Measurements from ENCODE around the gene DLGAP4. TPM values are rescaled to one million over a fixed set of nuclear protein-coding genes. Genes with fewer than 3 reads are reported as not detected.

Gene DLGAP4
- total RNA-seq, 1 donor: 18.1 TPM

DNA sequence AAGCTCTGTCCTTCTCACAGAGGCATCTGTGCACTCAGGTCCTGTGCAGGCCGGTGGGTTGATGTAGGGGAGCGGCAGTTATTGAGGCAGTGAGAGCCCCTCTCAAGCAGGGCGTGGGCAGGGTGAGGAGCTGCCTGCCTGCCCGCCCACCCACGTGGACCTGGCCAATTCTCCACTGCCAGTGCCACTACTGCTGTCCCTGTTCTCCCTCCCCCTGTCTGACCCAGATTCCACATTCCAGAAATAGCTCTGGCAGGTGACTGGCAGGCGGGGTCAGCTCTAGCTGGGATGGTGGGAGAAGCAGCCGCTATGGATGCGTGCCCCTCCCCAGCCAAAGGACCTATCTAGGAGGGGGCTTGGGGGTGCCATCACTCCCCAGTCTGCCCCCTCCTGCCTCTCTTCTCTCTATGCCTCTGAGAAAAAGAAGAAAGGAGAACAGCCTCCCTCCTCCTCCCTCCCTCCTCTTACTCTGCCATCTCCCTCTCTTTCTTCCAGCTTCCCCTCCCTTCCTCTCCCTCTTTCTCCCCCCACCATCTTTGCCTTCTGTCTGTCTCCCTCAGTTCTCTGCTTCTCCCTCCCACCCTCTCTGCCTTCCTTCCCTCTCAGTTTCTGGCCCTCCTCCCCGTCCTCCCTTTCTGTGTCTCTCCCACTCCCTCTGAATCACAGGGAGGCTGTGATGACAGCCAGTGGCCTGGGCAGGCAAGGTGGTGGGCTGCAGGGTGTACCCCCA is 148.7 kb downstream of the DLGAP4 start:
- TF ChIP-seq, protein P1, sequence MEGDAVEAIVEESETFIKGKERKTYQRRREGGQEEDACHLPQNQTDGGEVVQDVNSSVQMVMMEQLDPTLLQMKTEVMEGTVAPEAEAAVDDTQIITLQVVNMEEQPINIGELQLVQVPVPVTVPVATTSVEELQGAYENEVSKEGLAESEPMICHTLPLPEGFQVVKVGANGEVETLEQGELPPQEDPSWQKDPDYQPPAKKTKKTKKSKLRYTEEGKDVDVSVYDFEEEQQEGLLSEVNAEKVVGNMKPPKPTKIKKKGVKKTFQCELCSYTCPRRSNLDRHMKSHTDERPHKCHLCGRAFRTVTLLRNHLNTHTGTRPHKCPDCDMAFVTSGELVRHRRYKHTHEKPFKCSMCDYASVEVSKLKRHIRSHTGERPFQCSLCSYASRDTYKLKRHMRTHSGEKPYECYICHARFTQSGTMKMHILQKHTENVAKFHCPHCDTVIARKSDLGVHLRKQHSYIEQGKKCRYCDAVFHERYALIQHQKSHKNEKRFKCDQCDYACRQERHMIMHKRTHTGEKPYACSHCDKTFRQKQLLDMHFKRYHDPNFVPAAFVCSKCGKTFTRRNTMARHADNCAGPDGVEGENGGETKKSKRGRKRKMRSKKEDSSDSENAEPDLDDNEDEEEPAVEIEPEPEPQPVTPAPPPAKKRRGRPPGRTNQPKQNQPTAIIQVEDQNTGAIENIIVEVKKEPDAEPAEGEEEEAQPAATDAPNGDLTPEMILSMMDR (IDR thresholded peaks at IDR 0.05; ENCODE audit: extremely low read depth, low read depth, low read length): no peak
- Histone ChIP-seq H3K4me3 (ENCODE audit: insufficient read depth, low read length) (no peak overlapping the region), H3K79me2 (ENCODE audit: insufficient read depth, low read length) (no peaks in the 10 kb centered on the region), H3K4me2 (ENCODE audit: insufficient read depth, low read length) (no peak overlapping the region), H3K4me1 (ENCODE audit: insufficient read depth, low read length) (peaks cover 6% of the 10 kb centered on the region), H2AFZ (ENCODE audit: low read length) (peak overlapping the region; percentile 41), H3K27me3 (ENCODE audit: insufficient read depth, low read length) (no peaks in the 10 kb centered on the region), H4K20me1 (ENCODE audit: insufficient read depth, low read length) (peaks cover 3% of the 10 kb centered on the region), H3K27ac (ENCODE audit: low read depth, low read length) (no peak overlapping the region), H3K9me3 (ENCODE audit: low read depth, low read length) (no peaks in the 10 kb centered on the region), H3K36me3 (ENCODE audit: insufficient read depth, low read length) (no peaks in the 10 kb centered on the region)
- DNase-seq (ENCODE audit: insufficient read length, low spot score, missing footprints): no peak

DNA sequence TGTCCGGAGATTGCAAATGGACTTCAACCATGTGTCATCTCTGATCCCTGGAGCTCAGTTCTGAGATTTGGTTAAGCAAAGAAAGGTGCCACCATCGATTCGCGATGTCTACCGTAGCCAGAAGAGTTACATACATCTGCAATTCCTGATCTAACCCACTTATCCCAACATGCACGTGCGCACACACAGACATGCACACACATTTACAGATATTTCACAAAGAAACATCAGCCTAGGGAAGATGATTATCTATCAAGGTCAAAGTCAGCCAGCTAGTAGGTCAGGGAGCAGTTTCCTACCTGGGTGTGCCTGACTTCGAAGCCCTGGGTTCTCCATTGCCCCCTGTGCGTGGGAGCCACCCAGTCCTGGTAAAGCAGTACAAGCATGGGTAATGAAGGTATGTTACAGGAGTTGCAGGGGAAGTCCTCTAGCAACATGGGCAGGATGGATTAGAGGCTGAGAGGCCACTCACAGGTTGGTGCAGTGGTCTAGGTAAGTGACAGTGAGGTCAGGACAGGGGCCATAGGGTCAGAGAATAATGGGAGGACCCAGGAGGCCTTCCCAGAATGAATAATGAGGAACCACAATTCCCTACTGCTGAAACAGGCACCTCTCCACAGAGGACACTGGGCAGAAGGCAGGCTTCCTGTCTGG is 150.0 kb downstream of the DLGAP4 start:
- TF ChIP-seq, protein P1 (IDR thresholded peaks at IDR 0.05; ENCODE audit: extremely low read depth, low read depth, low read length): no peak
- H3K4me1 ChIP-seq (ENCODE audit: insufficient read depth, low read length): peaks cover 11% of the 10 kb centered on the region
- no peak overlapping the region for H2AFZ ChIP-seq (ENCODE audit: low read length)
- no peak overlapping the region for H3K27ac ChIP-seq (ENCODE audit: low read depth, low read length)
- no peaks in the 10 kb centered on the region for H3K9me3 ChIP-seq (ENCODE audit: low read depth, low read length)
- H3K79me2 ChIP-seq (ENCODE audit: insufficient read depth, low read length): no peaks in the 10 kb centered on the region
- no peaks in the 10 kb centered on the region for H3K36me3 ChIP-seq (ENCODE audit: insufficient read depth, low read length)
- H3K4me3 ChIP-seq (ENCODE audit: insufficient read depth, low read length): no peak overlapping the region
- peaks cover 3% of the 10 kb centered on the region for H4K20me1 ChIP-seq (ENCODE audit: insufficient read depth, low read length)
- H3K4me2 ChIP-seq (ENCODE audit: insufficient read depth, low read length): no peak overlapping the region
- DNase-seq (ENCODE audit: insufficient read length, low spot score, missing footprints): no peak
- no peaks in the 10 kb centered on the region for H3K27me3 ChIP-seq (ENCODE audit: insufficient read depth, low read length)

DNA sequence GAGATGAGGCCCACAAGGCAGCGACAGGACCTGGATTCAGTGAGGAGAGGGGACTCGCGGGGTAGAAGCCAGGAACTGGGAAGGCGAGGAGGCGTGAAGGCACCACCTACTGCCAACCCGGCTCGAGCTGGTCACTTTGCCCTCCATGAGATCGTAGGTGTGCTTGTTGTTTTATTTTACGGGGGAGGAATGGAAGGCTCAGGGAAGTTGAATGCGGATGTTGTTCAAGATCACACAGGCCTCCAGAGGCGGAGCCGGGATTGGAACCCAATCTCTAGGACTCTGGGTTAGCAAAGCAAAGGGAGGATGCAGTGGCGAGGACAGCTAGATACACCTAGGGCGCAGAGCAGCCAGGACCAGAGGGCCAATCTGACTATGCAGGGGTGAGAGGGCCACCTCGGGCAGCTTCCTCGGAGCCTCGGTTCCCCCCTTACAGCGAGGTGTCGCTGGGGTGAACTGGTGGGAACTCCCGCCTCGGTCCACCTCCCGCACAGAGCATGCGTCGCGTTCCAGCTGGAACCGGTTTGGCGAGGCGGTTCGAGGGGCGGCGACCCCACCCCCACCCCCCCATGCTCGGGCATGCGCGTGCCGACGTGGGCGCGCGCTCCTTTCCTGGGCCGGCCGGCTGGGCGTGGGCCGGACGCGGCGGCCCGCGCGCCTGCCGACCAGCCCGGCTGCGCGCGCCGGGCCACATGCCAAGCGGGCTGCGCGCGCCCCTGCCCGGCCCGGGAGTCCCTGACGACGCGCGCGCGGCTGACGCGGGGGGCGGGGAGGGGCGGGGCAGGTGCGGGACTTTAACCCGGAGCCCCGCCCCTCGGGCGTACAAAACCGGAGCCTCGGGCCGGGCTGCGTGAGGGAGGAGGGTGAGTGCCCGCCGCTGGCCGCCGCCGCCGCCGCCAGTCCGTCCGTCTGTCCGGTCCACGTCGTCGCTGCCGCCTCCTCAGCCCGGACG is 154.8 kb downstream of the DLGAP4 start:
- Histone ChIP-seq H3K27me3 (ENCODE audit: insufficient read depth, low read length) (no peaks in the 10 kb centered on the region), H3K4me2 (ENCODE audit: insufficient read depth, low read length) (peak overlapping the region; percentile 77), H3K36me3 (ENCODE audit: insufficient read depth, low read length) (no peaks in the 10 kb centered on the region), H3K27ac (ENCODE audit: low read depth, low read length) (peak overlapping the region; percentile 75), H3K9me3 (ENCODE audit: low read depth, low read length) (no peaks in the 10 kb centered on the region), H2AFZ (ENCODE audit: low read length) (peak overlapping the region; percentile 94), H3K4me1 (ENCODE audit: insufficient read depth, low read length) (peaks cover 33% of the 10 kb centered on the region), H3K4me3 (ENCODE audit: insufficient read depth, low read length) (peak overlapping the region; percentile 87), H4K20me1 (ENCODE audit: insufficient read depth, low read length) (peaks cover 30% of the 10 kb centered on the region), H3K79me2 (ENCODE audit: insufficient read depth, low read length) (peaks cover 43% of the 10 kb centered on the region)
- peak; percentile 100 for DNase-seq (ENCODE audit: insufficient read length, low spot score, missing footprints)
- TF ChIP-seq, protein P1 (IDR thresholded peaks at IDR 0.05; ENCODE audit: extremely low read depth, low read depth, low read length): no peak

Measured in osteoblast (primary cell).